Activated CD8-positive, alpha-beta memory T cell treated with anti-CD3 and anti-CD28 coated beads, Interleukin-2, amount 50 U/mL, for 24 hours (primary cell): ENCODE results near the gene NPEPL1.
"Not testable (repeated sequence)": the region's sequence is repeated elsewhere in the genome, so short reads cannot be mapped to it uniquely, and the experiment has no call there.

Experiments
- DNase-seq: peaks from one replicate; pipeline ENCODE4 v3.0.0-alpha.2; 2020; ENCODE audit errors: extremely low read depth

The NPEPL1 gene, protein sequence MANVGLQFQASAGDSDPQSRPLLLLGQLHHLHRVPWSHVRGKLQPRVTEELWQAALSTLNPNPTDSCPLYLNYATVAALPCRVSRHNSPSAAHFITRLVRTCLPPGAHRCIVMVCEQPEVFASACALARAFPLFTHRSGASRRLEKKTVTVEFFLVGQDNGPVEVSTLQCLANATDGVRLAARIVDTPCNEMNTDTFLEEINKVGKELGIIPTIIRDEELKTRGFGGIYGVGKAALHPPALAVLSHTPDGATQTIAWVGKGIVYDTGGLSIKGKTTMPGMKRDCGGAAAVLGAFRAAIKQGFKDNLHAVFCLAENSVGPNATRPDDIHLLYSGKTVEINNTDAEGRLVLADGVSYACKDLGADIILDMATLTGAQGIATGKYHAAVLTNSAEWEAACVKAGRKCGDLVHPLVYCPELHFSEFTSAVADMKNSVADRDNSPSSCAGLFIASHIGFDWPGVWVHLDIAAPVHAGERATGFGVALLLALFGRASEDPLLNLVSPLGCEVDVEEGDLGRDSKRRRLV

GRCh38 chr20:58692579-58693225 is at the start of gene NPEPL1:
NPEPL1 (plus strand) TSS chr20:58692800; CDS start chr20:58692901, 101 bp downstream.
- no peak for DNase-seq

DNA sequence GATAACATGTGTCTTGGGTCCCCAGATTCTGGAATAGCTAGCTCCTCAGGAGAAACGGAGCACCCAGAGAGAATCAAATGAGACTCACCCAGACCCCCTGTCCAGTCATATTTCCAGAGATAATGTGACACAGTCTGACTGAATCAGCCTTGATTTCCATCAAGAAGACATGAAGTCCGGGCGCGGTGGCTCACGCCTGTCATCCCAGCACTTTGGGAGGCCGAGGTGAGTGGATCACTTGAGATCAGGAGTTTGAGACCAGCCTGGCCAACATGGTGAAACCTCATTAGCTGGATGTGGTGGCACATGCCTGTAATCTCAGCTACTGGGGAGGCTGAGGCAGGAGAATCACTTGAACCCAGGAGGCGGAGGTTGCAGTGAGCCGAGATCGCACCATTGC is 49.7 kb upstream of the NPEPL1 start:
- not testable (repeated sequence) for DNase-seq

- no peak for DNase-seq
Observed at GRCh38 chr20:58645412-58645968, 47.1 kb upstream of the NPEPL1 start.

- DNase-seq = no peak
Observed at GRCh38 chr20:58646257-58646656, 46.3 kb upstream of the NPEPL1 start.

- no peak for DNase-seq
Observed at GRCh38 chr20:58646703-58647102, 45.9 kb upstream of the NPEPL1 start.

DNA sequence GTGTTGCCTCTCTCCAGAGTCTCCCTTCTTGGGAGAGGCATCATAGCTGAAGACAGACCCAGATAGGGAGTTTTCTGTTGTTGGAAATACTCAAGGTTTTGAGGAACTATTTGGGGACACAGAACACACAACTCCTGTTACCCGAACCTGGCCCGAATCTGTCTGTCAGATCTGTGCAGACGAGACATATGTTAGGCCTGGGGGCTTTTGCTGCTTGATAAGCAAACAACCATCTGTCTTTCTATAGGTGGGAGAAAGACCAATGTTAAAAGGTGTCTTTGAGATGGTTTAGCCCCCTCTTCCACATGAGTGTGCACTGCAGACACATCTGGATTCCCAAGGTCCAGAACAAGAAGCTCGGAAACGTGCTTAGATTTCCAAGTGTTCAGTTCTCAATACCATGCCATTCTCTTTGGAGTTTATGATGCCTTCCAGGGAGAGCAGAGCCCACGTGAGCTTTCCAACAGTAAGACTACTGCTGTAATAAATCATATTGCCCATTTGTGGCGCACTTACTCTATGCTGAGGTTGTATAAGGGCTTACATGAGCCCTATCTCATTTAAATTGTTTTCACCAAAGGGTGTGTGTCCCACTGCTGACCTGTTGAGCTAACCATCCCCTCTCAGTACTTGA is 45.3 kb upstream of the NPEPL1 start:
- DNase-seq = no peak

DNA sequence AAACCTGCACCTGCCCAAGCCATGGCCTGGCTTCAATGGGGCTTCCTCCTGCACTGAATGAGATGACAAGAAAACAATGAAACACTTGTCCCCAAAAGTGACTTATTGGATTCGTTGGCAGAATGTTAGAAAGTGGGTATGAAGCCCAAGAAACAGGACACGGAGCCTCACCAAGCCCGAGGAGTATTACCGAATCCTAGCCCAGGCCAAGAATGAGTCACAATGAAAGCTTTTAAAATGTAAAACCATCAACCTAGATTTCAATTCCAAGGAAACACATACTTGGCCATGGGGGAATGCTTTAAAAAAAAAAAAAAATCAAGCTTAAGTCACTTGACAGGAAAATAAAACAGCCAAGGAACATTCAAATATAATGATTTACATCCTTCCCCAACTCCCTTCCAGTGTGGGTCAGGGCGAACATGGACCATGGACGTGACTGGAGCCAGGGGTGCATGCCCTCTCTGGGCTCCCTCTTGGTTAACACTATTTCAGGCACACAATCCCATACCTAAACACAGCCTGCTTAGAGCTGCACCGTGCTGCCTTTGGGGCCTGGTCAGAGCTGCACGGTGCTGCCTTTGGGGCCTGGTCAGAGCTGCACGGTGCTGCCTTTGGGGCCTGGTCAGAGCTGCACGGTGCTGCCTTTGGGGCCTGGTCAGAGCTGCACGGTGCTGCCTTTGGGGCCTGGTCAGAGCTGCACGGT is 44.7 kb upstream of the NPEPL1 start:
- DNase-seq = no peak

DNA sequence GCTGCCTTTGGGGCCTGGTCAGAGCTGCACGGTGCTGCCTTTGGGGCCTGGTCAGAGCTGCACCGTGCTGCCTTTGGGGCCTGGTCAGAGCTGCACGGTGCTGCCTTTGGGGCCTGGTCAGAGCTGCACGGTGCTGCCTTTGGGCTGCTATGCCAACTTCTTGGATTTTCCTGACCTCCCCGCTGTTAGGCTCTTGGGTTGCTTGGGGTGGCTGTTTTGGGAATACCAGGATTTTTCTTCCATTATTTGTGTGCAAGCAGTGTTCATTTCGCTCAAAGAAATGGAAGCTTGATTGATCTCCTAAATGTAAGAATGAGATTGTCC is 44.1 kb upstream of the NPEPL1 start:
- not testable (repeated sequence) for DNase-seq

- DNase-seq = no peak
Observed at GRCh38 chr20:58649288-58650180, 43.1 kb upstream of the NPEPL1 start.

- no peak for DNase-seq
Observed at GRCh38 chr20:58650181-58650775, 42.3 kb upstream of the NPEPL1 start.

DNA sequence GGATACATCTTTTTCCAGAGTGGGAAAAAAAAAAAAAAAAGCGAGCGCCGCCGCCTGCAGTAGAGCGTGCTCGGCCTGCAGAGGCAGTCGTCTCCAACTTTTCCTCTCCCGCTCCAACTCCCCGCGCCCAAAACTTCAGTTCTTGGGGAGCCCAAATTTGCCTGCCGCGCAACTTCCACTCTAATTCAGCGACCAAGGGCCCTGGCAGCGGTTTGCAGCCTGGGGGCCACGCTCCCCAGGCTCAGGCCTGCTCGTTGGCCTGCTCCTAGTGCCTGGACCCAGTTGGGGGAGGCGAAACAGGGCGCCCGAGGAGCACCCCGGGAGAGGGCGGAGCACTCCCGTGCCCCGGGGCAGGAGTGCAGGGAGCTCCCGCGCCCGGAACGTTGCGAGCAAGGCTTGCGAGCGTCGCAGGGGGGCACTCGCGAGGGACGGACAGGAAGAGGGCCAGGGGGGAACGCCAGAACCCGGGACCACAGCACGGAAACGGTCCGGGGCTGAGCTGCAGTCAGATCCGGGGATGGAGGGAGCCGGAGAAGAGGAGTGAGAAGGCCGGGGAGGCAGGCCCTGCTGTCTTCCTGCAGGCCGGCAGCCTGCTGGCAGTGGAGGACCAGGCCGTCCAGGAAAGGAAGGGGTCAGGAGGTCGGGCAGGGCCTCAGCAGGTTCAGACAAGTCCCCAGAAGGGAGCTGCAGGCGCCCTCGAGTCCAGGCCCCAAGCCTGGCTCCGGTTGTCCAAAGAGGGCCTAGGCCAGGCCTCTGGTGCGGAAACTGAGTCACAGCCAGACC is 41.6 kb upstream of the NPEPL1 start, which contains the start of gene STX16:
STX16 (plus strand) TSS at position 508 of the 783 bp plus-strand sequence. CDS start 724 bp downstream, outside the sequence.
- no peak for DNase-seq

GRCh38 chr20:58651559-58651945 is 41.0 kb upstream of the NPEPL1 start:
- DNase-seq = no peak

GRCh38 chr20:58651946-58652605 is 40.5 kb upstream of the NPEPL1 start:
- DNase-seq = no peak

DNA sequence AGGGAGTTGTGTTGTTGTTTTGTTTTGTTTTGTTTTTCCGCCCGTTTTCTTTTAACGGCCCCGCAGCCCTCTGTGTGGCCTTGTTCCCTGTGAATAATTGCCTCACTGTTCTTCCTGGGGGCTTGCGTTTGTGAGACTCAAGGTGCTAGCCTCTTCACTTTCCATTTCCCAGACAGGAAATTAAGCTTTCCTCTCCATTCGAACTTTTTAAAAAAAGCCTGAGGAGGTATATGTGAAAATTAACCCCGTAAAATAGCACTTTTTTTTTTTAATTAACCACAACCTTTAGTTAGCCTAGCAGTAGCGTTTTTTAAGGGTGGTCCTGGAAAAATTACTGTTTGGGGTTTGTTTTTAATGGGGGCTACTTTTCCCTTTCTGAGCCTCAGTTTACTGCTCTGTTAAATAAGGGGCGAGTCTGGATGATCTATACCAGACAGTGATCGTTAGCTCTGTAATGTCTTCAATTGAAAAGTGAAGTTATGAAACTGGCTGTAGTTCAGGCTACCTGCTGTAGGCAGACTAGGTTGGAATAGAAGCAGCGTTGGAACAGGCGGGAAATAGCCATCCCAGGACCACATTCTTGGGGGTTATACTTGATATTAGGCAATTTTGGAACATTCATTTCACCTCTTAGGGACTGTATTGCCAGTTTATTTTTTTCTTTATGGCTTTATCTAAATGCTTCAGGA is 39.9 kb upstream of the NPEPL1 start:
- no peak for DNase-seq

DNA sequence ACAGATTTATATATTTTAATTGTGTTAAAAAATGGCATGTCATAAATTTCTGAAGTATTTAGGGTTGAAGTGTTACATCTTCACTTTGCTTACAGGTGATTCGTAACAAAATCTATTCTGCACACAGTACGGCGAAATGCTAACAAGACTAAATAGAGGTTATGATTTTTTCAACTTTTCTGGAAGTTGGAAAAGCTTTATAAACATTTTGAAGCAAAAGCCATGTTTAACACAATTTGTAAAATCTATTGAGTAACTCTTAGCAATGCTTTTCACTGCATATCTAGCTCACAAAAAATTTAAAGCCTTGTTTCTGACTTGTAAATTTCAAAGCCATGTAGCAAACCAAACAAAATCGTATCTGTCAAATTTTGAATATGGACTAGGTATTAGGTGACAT is 38.3 kb upstream of the NPEPL1 start:
- DNase-seq = no peak

- DNase-seq = no peak
Observed at GRCh38 chr20:58655328-58656107, 37.1 kb upstream of the NPEPL1 start.

- DNase-seq = no peak
Observed at GRCh38 chr20:58656831-58657230, 35.8 kb upstream of the NPEPL1 start.
